HFF-Myc (cell line): ENCODE data around the gene UBE2U.
A peak's percentile ranks its signal among the peaks of the same experiment; 100 is the strongest.
"Not testable (repeated sequence)": the region's sequence is repeated elsewhere in the genome, so short reads cannot be mapped to it uniquely, and the experiment has no call there.

Source experiments
- DNase-seq: peaks from one replicate; pipeline ENCODE4 v3.0.0-alpha.2; 2011; ENCODE audit warnings: low read depth; ENCODE audit errors: extremely low read depth
- H3K4me3 ChIP-seq: replicated peaks from 2 replicates; pipeline ENCODE4 v1.5.1; 2011; ENCODE audit warnings: low read depth, mild to moderate bottlenecking, control low read depth, low read length
- CTCF ChIP-seq: IDR thresholded peaks from 2 replicates; pipeline ENCODE4 v1.5.1; 2012; ENCODE audit warnings: mild to moderate bottlenecking, low read depth, low read length, control low read depth; ENCODE audit errors: missing control alignments

The UBE2U gene

GRCh38 chr1:64243757-64244080 is 40.3 kb downstream of the UBE2U start:
- no peak overlapping the region for H3K4me3 ChIP-seq
- TF ChIP-seq CTCF, result no peak
- DNase-seq, result no peak

GRCh38 chr1:64245495-64245894 is 42.1 kb downstream of the UBE2U start:
- TF ChIP-seq CTCF, result no peak
- no peak for DNase-seq
- no peak overlapping the region for H3K4me3 ChIP-seq

GRCh38 chr1:64246294-64246917 is 43.0 kb downstream of the UBE2U start:
- no peak overlapping the region for H3K4me3 ChIP-seq
- TF ChIP-seq CTCF, result peak; percentile 42
- no peak for DNase-seq

- DNase-seq, result no peak
- TF ChIP-seq CTCF, result no peak
- H3K4me3 ChIP-seq, result no peak overlapping the region
These were observed 44.6 kb downstream of the UBE2U start for GRCh38 chr1:64248065-64248464.

- not testable (repeated sequence) for DNase-seq, H3K4me3 ChIP-seq
These were observed 47.0 kb downstream of the UBE2U start for GRCh38 chr1:64250472-64250871.

- TF ChIP-seq CTCF, result no peak
- DNase-seq, result no peak
- no peak overlapping the region for H3K4me3 ChIP-seq
These were observed 48.5 kb downstream of the UBE2U start for GRCh38 chr1:64251971-64252370.

- not testable (repeated sequence) for DNase-seq, H3K4me3 ChIP-seq
These were observed 53.8 kb downstream of the UBE2U start for GRCh38 chr1:64257233-64257632.

GRCh38 chr1:64258444-64258843 is 55.0 kb downstream of the UBE2U start:
- H3K4me3 ChIP-seq, DNase-seq: not testable (repeated sequence)
